Smooth muscle cell (in vitro differentiated cells): ENCODE measurements around the gene ZNF185. TPM values are rescaled to one million over a fixed set of nuclear protein-coding genes. Genes with fewer than 3 reads are reported as not detected.

Experiments used
- DNase-seq: peaks from one replicate; lab custom pipeline; 2025; ENCODE audit not compliant: unreplicated experiment; lab: John Stamatoyannopoulos, UW
- H2AFZ ChIP-seq: fragments of 200-600 bp; sonication (generic); 2 replicates; pipeline ENCODE4 v1.6.0; 2016; ENCODE audit warnings: antibody characterized with exemption, low read depth, mild to moderate bottlenecking
- H3F3A ChIP-seq: fragments of 200-600 bp; sonication (generic); 2 replicates; pipeline ENCODE4 v1.6.0; 2017; ENCODE audit warnings: antibody characterized with exemption, low read depth
- H3K27ac ChIP-seq: fragments of 200-600 bp; sonication (generic); 2 replicates; pipeline ENCODE4 v1.5.1; 2016; ENCODE audit warnings: low read depth, mild to moderate bottlenecking
- H3K27me3 ChIP-seq: fragments of 200-600 bp; sonication (generic); 2 replicates; pipeline ENCODE4 v1.6.1; 2016; ENCODE audit warnings: low read depth, mild to moderate bottlenecking
- H3K36me3 ChIP-seq: fragments of 200-600 bp; sonication (generic); 2 replicates; pipeline ENCODE4 v1.5.1; 2016; ENCODE audit warnings: low read depth
- H3K4me1 ChIP-seq: fragments of 200-600 bp; sonication (generic); 2 replicates; pipeline ENCODE4 v1.5.1; 2016; ENCODE audit warnings: low read depth
- H3K4me2 ChIP-seq: fragments of 200-600 bp; sonication (generic); 2 replicates; pipeline ENCODE4 v1.6.0; 2016; ENCODE audit warnings: mild to moderate bottlenecking
- H3K4me3 ChIP-seq: fragments of 200-600 bp; sonication (generic); 2 replicates; pipeline ENCODE4 v1.5.1; 2016; ENCODE audit warnings: mild to moderate bottlenecking
- H3K79me2 ChIP-seq: fragments of 200-600 bp; sonication (generic); 2 replicates; pipeline ENCODE4 v1.6.0; 2016; ENCODE audit warnings: low read depth, mild to moderate bottlenecking
- H3K9ac ChIP-seq: fragments of 200-600 bp; sonication (generic); 2 replicates; pipeline ENCODE4 v1.6.0; 2016; ENCODE audit warnings: low read depth
- H3K9me3 ChIP-seq: fragments of 200-600 bp; sonication (generic); replicated peaks from 2 replicates; pipeline ENCODE4 v1.5.1; 2016; ENCODE audit warnings: low read depth
- H4K20me1 ChIP-seq: fragments of 200-600 bp; sonication (generic); 2 replicates; pipeline ENCODE4 v1.6.0; 2016; ENCODE audit warnings: low read depth
- WGBS: methylation state at CpG from one replicate; pipeline ENCODE4 v1.1.7; 2016; ENCODE audit warnings: low lambda C conversion rate; 5-methylcytosine and 5-hydroxymethylcytosine counted together
- polyA plus RNA-seq: library from polyadenylated mRNA; unstranded; fragments of >200 nt; fragmentation: Nextera tagmentation; extraction: Ambion mirVana; gene quantifications from 2 replicates; pipeline ENCODE4 v1.2.1, GENCODE V29; 2016
- total RNA-seq: library from RNA; depleted of rRNA; stranded (reverse); fragments of >200 nt; gene quantifications from 2 replicates; pipeline ENCODE4 v1.2.3, GENCODE V29; 2014
- TF ChIP-seq, protein P1 (sequence below): fragments of 200-600 bp; sonication (generic); IDR thresholded peaks from 2 replicates; pipeline ENCODE4 v1.5.1; 2017; ENCODE audit warnings: borderline replicate concordance, mild to moderate bottlenecking, antibody characterized with exemption; ENCODE audit not compliant: insufficient read depth, poor library complexity, severe bottlenecking

Gene ZNF185
- total and polyA plus RNA-seq, 2 experiments from 2014 or later = 7.2 to 12.3 TPM

DNA sequence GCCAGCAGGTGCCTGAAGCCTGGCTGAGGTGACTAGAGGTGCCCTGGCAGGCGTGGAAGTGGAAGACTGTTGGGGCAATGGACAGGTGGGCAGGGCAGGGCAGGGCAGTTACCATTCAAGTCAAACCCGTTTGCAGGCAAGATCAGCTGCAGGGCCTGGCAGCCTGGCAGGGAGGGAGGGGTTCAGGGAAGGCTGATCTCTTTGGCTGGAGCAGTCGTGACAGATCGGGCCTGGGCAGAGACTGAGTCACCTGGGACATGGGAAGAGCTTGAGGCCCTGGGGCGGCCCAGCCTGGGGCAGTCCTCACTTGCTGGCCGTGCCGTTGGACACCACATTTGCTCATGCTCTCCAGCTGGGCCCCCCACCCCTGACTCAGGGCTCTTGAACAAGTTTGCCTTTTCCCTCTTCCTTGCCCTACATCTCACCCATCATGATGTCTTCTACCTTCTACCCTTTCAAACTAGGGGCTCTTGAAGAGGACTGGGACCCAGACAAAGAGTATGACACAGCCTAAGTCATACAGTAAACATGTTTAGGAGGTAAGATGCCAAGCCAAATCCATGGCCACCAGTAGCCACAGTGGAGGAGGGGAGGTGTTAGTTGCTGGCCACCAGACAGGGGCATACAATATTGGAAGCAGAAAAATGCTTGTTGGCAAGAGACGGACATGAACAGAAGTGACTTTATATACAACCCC is 2.0 kb upstream of the ZNF185 start:
- Histone ChIP-seq H3K36me3 (no peaks in the 10 kb centered on the region), H4K20me1 (no peaks in the 10 kb centered on the region), H3K79me2 (no peaks in the 10 kb centered on the region), H2AFZ (no peak overlapping the region), H3K4me3 (no peak overlapping the region), H3F3A (no peaks in the 10 kb centered on the region), H3K27ac (peak overlapping the region; percentile 28), H3K9me3 (no peaks in the 10 kb centered on the region), H3K27me3 (no peaks in the 10 kb centered on the region), H3K9ac (no peak overlapping the region), H3K4me1 (peaks cover 3% of the 10 kb centered on the region), H3K4me2 (no peak overlapping the region)
- 67% methylated on average over 8 of the region's 8 CpGs for WGBS
- TF ChIP-seq, protein P1, sequence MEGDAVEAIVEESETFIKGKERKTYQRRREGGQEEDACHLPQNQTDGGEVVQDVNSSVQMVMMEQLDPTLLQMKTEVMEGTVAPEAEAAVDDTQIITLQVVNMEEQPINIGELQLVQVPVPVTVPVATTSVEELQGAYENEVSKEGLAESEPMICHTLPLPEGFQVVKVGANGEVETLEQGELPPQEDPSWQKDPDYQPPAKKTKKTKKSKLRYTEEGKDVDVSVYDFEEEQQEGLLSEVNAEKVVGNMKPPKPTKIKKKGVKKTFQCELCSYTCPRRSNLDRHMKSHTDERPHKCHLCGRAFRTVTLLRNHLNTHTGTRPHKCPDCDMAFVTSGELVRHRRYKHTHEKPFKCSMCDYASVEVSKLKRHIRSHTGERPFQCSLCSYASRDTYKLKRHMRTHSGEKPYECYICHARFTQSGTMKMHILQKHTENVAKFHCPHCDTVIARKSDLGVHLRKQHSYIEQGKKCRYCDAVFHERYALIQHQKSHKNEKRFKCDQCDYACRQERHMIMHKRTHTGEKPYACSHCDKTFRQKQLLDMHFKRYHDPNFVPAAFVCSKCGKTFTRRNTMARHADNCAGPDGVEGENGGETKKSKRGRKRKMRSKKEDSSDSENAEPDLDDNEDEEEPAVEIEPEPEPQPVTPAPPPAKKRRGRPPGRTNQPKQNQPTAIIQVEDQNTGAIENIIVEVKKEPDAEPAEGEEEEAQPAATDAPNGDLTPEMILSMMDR = no peak
- no peak for DNase-seq

DNA sequence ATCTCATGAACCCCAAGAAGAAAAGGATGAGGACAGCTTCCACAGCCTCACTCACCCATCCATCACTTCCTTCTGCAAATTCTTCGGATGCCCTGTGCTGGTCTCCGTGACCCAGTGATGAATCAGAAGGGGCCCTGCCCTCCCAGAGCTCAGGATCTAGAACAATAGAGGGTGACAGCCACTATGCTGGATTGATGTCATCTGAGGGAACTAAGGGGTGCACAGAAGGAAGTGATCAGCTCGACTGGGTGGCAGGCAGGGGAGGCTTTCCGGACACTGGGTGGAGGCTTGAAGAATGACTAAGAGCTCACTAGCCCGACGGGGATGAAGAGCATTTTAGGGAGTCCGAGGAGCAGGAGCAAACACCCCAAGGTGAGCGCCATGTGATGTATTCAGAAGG is 1.4 kb upstream of the ZNF185 start:
- Histone ChIP-seq H3K27me3 (no peaks in the 10 kb centered on the region), H3K4me2 (no peak overlapping the region), H3K9me3 (no peaks in the 10 kb centered on the region), H3K4me1 (peaks cover 5% of the 10 kb centered on the region), H3F3A (no peaks in the 10 kb centered on the region), H2AFZ (no peak overlapping the region), H3K27ac (no peak overlapping the region), H3K79me2 (no peaks in the 10 kb centered on the region), H3K9ac (no peak overlapping the region), H3K36me3 (no peaks in the 10 kb centered on the region), H3K4me3 (no peak overlapping the region), H4K20me1 (no peaks in the 10 kb centered on the region)
- TF ChIP-seq, protein P1 = no peak
- no peak for DNase-seq
- whole genome bisulfite sequencing = 66% methylated on average over 8 of the region's 8 CpGs

DNA sequence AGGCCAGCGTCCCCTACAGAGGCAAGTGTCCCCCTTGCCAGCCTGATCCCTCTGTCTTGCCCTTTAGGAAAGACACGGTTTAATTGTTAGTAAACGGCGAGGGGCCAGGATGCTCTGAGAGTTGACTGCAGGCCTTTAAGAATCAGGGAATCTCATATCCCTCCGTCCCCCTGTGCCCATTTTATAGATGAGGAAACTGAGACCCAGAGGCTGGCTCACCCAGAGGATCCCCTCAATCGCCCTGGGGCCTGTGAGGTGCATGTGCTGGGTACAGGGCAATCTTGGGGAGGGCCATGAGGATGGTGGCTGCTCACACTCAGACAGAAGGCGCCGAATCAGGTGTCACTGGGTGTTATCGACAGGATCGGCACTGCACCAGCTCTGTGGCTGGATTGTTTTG is 575 bp downstream of the ZNF185 start:
- H2AFZ ChIP-seq = no peak overlapping the region
- DNase-seq = no peak
- H3K27ac ChIP-seq = no peak overlapping the region
- H3K4me2 ChIP-seq = peak overlapping the region; percentile 73
- peak overlapping the region; percentile 47 for H3K4me3 ChIP-seq
- H3K9ac ChIP-seq = no peak overlapping the region
- H3K4me1 ChIP-seq = peaks cover 8% of the 10 kb centered on the region
- TF ChIP-seq, protein P1 = no peak
- H3F3A ChIP-seq = no peaks in the 10 kb centered on the region
- no peaks in the 10 kb centered on the region for H3K9me3 ChIP-seq
- no peaks in the 10 kb centered on the region for H3K36me3 ChIP-seq
- WGBS = 74% methylated on average over 10 of the region's 10 CpGs
- H3K79me2 ChIP-seq = no peaks in the 10 kb centered on the region
- no peaks in the 10 kb centered on the region for H3K27me3 ChIP-seq
- H4K20me1 ChIP-seq = no peaks in the 10 kb centered on the region
